Sigmoid colon (tissue), 4 donors: ENCODE measurements around the gene EBF4.

Experiments used
- CTCF ChIP-seq, 4 experiments: fragments of 450-650 bp in 3 of 4; fragments of 200-600 bp in 1 of 4; IDR thresholded peaks; one replicate each; pipeline ENCODE4 v1.5.1; 2016 to 2019; ENCODE audit warnings: antibody characterized with exemption in 4 of 4, mild to moderate bottlenecking in 3 of 4, moderate library complexity in 2 of 4
- POLR2A ChIP-seq, 2 donors: fragments of 450-650 bp; IDR thresholded peaks; one replicate each; pipeline ENCODE4 v1.6.1; 2016; ENCODE audit warnings: antibody characterized with exemption in 2 of 2, mild to moderate bottlenecking in 2 of 2, moderate library complexity in 2 of 2
- POLR2AphosphoS5 ChIP-seq, 4 donors: sonication (generic); formaldehyde crosslinking; IDR thresholded peaks; one replicate each; pipeline ENCODE4 v1.6.1; 2017; ENCODE audit warnings: antibody characterized with exemption in 4 of 4

GRCh38 chr20:2663364-2663886 lies 29.2 kb upstream of the EBF4 start:
- TF ChIP-seq CTCF (IDR thresholded peaks at IDR 0.05) (no peak), POLR2AphosphoS5 (IDR thresholded peaks at IDR 0.05) (no peak), POLR2A (IDR thresholded peaks at IDR 0.05) (no peak)
